H1 (cell line): ENCODE measurements around the gene FRMD3. TPM values are rescaled to one million over a fixed set of nuclear protein-coding genes. Genes with fewer than 3 reads are reported as not detected.

ENCODE experiments used
- BCL11A ChIP-seq, 2 experiments: IDR thresholded peaks; one replicate each; pipeline ENCODE4 v1.6.1; 2011; ENCODE audit warnings: low read depth in 2 of 2, low read length in 2 of 2, mild to moderate bottlenecking in 2 of 2
- CBX8 ChIP-seq: fragments of 300-800, 300-1000 bp; sonication (generic); IDR thresholded peaks from 2 replicates; pipeline ENCODE4 v1.7.1; 2016; ENCODE audit warnings: low read depth, low read length, borderline replicate concordance
- JUN ChIP-seq: IDR thresholded peaks from 2 replicates; pipeline ENCODE4 v1.6.1; 2011; ENCODE audit warnings: low read depth, mild to moderate bottlenecking, improper control_type of control experiment, low read length
- KDM4A ChIP-seq: IDR thresholded peaks from one replicate; pipeline ENCODE4 v1.7.1; 2012; ENCODE audit warnings: low read depth, mild to moderate bottlenecking, moderate library complexity, low read length, inconsistent platforms; ENCODE audit not compliant: severe bottlenecking
- NRF1 ChIP-seq: IDR thresholded peaks from 2 replicates; pipeline ENCODE4 v1.6.1; 2011; ENCODE audit warnings: mild to moderate bottlenecking, low read depth, low read length, improper control_type of control experiment
- SAP30 ChIP-seq: fragments of 300-600 bp; sonication (generic); IDR thresholded peaks from 2 replicates; pipeline ENCODE4 v1.7.1; 2012; ENCODE audit warnings: low read length, moderate library complexity, mild to moderate bottlenecking, inconsistent platforms; ENCODE audit not compliant: insufficient read depth, insufficient replicate concordance
- SIN3A ChIP-seq, 2 experiments: IDR thresholded peaks in 1 of 2; conservative IDR thresholded peaks in 1 of 2; 2 replicates each; pipeline ENCODE4 v1.6.1; 2011 to 2012; ENCODE audit warnings: low read length in 2 of 2, improper control_type of control experiment in 1 of 2, low read depth in 1 of 2, mild to moderate bottlenecking in 1 of 2
- SP2 ChIP-seq: IDR thresholded peaks from 2 replicates; pipeline ENCODE4 v1.6.1; 2012; ENCODE audit warnings: mild to moderate bottlenecking, low read length, inconsistent platforms
- TEAD4 ChIP-seq: IDR thresholded peaks from 2 replicates; pipeline ENCODE4 v1.6.1; 2012; ENCODE audit warnings: low read depth, low read length, inconsistent platforms, mixed read lengths
- polyA plus RNA-seq, 7 experiments: library from polyadenylated mRNA; depleted of rRNA in 3 of 7; stranded (reverse) in 5 of 7; unstranded in 2 of 7; fragments of >200 nt in 5 of 7; fragments of 200-250 nt in 2 of 7; gene quantifications; 1 replicate in 5 of 7; 2 replicates in 1 of 7; 4 replicates in 1 of 7; pipeline versions ENCODE4 v1.2.1 to v1.2.3, GENCODE V29; 2011 to 2013; ENCODE audit warnings: missing spikeins in 2 of 7, mixed read lengths in 2 of 7
- total RNA-seq: library from RNA; stranded (reverse); fragmentation: NEBNext Ultra II Directional; extraction: Animal tissue kit (Norgen Biotek cat#: 25700); gene quantifications from 2 replicates; pipeline ENCODE4 v1.2.1, GENCODE V29; 2021
- TF ChIP-seq, protein P1 (sequence below): fragments of 300-600 bp; sonication (generic); IDR thresholded peaks from 2 replicates; pipeline ENCODE4 v1.7.1; 2012; ENCODE audit warnings: low read length, moderate library complexity, mild to moderate bottlenecking, inconsistent platforms; ENCODE audit not compliant: insufficient replicate concordance

FRMD3 gene
- total and polyA plus RNA-seq, 2 of the 8 experiments (the other 6 are each of a cell fraction or from before 2014, with no cell fraction given): 0.15 to 1.4 TPM

DNA sequence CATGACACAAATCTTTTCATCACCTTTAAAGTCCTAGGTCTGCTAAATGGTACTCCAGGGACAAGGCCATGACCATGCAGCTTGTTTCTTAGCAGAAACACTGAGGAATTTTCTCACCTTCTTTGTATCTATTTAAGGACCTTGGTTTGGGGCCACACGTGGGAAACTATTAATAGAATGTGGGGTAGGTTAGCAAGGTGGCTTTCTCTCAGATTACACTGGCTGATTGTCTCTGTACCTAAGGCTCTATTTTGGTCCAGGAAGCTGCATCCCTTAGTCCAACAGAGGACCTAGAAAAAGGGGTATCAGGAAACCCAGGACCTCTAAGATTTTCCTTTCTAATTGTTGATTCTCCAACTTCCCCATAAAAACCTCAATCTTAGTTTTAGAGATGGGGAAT, 36.3 kb upstream of the FRMD3 start (continued):
- TF ChIP-seq, protein P1, sequence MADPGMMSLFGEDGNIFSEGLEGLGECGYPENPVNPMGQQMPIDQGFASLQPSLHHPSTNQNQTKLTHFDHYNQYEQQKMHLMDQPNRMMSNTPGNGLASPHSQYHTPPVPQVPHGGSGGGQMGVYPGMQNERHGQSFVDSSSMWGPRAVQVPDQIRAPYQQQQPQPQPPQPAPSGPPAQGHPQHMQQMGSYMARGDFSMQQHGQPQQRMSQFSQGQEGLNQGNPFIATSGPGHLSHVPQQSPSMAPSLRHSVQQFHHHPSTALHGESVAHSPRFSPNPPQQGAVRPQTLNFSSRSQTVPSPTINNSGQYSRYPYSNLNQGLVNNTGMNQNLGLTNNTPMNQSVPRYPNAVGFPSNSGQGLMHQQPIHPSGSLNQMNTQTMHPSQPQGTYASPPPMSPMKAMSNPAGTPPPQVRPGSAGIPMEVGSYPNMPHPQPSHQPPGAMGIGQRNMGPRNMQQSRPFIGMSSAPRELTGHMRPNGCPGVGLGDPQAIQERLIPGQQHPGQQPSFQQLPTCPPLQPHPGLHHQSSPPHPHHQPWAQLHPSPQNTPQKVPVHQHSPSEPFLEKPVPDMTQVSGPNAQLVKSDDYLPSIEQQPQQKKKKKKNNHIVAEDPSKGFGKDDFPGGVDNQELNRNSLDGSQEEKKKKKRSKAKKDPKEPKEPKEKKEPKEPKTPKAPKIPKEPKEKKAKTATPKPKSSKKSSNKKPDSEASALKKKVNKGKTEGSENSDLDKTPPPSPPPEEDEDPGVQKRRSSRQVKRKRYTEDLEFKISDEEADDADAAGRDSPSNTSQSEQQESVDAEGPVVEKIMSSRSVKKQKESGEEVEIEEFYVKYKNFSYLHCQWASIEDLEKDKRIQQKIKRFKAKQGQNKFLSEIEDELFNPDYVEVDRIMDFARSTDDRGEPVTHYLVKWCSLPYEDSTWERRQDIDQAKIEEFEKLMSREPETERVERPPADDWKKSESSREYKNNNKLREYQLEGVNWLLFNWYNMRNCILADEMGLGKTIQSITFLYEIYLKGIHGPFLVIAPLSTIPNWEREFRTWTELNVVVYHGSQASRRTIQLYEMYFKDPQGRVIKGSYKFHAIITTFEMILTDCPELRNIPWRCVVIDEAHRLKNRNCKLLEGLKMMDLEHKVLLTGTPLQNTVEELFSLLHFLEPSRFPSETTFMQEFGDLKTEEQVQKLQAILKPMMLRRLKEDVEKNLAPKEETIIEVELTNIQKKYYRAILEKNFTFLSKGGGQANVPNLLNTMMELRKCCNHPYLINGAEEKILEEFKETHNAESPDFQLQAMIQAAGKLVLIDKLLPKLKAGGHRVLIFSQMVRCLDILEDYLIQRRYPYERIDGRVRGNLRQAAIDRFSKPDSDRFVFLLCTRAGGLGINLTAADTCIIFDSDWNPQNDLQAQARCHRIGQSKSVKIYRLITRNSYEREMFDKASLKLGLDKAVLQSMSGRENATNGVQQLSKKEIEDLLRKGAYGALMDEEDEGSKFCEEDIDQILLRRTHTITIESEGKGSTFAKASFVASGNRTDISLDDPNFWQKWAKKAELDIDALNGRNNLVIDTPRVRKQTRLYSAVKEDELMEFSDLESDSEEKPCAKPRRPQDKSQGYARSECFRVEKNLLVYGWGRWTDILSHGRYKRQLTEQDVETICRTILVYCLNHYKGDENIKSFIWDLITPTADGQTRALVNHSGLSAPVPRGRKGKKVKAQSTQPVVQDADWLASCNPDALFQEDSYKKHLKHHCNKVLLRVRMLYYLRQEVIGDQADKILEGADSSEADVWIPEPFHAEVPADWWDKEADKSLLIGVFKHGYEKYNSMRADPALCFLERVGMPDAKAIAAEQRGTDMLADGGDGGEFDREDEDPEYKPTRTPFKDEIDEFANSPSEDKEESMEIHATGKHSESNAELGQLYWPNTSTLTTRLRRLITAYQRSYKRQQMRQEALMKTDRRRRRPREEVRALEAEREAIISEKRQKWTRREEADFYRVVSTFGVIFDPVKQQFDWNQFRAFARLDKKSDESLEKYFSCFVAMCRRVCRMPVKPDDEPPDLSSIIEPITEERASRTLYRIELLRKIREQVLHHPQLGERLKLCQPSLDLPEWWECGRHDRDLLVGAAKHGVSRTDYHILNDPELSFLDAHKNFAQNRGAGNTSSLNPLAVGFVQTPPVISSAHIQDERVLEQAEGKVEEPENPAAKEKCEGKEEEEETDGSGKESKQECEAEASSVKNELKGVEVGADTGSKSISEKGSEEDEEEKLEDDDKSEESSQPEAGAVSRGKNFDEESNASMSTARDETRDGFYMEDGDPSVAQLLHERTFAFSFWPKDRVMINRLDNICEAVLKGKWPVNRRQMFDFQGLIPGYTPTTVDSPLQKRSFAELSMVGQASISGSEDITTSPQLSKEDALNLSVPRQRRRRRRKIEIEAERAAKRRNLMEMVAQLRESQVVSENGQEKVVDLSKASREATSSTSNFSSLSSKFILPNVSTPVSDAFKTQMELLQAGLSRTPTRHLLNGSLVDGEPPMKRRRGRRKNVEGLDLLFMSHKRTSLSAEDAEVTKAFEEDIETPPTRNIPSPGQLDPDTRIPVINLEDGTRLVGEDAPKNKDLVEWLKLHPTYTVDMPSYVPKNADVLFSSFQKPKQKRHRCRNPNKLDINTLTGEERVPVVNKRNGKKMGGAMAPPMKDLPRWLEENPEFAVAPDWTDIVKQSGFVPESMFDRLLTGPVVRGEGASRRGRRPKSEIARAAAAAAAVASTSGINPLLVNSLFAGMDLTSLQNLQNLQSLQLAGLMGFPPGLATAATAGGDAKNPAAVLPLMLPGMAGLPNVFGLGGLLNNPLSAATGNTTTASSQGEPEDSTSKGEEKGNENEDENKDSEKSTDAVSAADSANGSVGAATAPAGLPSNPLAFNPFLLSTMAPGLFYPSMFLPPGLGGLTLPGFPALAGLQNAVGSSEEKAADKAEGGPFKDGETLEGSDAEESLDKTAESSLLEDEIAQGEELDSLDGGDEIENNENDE: no peak
- TF ChIP-seq SIN3A (conservative IDR thresholded peaks at IDR 0.05 in 1 of 2, IDR thresholded peaks at IDR 0.05 in 1 of 2; ENCODE audit: low read depth in 1 of 2, low read length in 2 of 2): no peak
- TF ChIP-seq NRF1: no peak
- no peak for TF ChIP-seq KDM4A
- TF ChIP-seq SP2: no peak
- no peak for TF ChIP-seq BCL11A (IDR thresholded peaks at IDR 0.05; ENCODE audit: low read depth in 2 of 2, low read length in 2 of 2)
- no peak for TF ChIP-seq SAP30
- TF ChIP-seq CBX8: no peak
- no peak for TF ChIP-seq JUN
- TF ChIP-seq TEAD4: no peak
